Activated naive CD4-positive, alpha-beta T cell treated with anti-CD3 and anti-CD28 coated beads, Interleukin-2, amount 50 U/mL, for 72 hours (primary cell): ENCODE results near the gene AMDHD1. TPM values are rescaled to one million over a fixed set of nuclear protein-coding genes. Genes with fewer than 3 reads are reported as not detected.

ENCODE experiments used
- ATAC-seq, 2 donors: fragments of 150-1000 bp; cut with Tn5 transposase; 2 replicates each; pipeline ENCODE4 v1.10.0; 2021; ENCODE audit warnings: mild to moderate bottlenecking in 2 of 2, moderate library complexity in 2 of 2
- DNase-seq, 2 donors: peaks; one replicate each; pipeline ENCODE4 v3.0.0; 2021 to 2022; ENCODE audit warnings: low spot score in 2 of 2
- H3K27ac Mint-ChIP-seq, 2 donors: one replicate each; pipeline ENCODE4 v1.8.0; 2022; ENCODE audit warnings: mild to moderate bottlenecking in 2 of 2, mixed read lengths in 2 of 2
- H3K36me3 Mint-ChIP-seq, 2 donors: one replicate each; pipeline ENCODE4 v1.8.0; 2022; ENCODE audit warnings: mixed read lengths in 2 of 2
- H3K9me3 Mint-ChIP-seq, 2 donors: one replicate each; pipeline ENCODE4 v1.8.0; 2022; ENCODE audit warnings: mixed read lengths in 2 of 2
- total RNA-seq, 2 donors: library from RNA; stranded (reverse); gene quantifications; one replicate each; pipeline ENCODE4 v1.2.3, GENCODE V29; 2022

AMDHD1 gene
- total RNA-seq, 2 donors from 2014 or later = 0.32 to 0.99 TPM

- Mint-ChIP-seq H3K36me3 (peaks cover 8 to 9% of the 10 kb centered on the region in 2 donors), H3K27ac (no peak overlapping the region), H3K9me3 (no peaks in the 10 kb centered on the region)
- no peak for ATAC-seq
- no peak for DNase-seq
These were observed 64.6 kb downstream of the AMDHD1 start for GRCh38 chr12:96007729-96008128.

GRCh38 chr12:96014943-96015599 lies 71.9 kb downstream of the AMDHD1 start:
- H3K36me3 Mint-ChIP-seq = peaks cover 0 to 6% of the 10 kb centered on the region in 2 donors
- H3K9me3 Mint-ChIP-seq = no peaks in the 10 kb centered on the region
- H3K27ac Mint-ChIP-seq = no peak overlapping the region
- DNase-seq (no peak), ATAC-seq (no peak)

- DNase-seq (no peak), ATAC-seq (no peak)
- Mint-ChIP-seq H3K9me3 (no peaks in the 10 kb centered on the region), H3K36me3 (peaks cover 0 to 6% of the 10 kb centered on the region in 2 donors), H3K27ac (no peak overlapping the region)
These were observed 72.5 kb downstream of the AMDHD1 start for GRCh38 chr12:96015672-96016071.

Other genes with a start within 250 kb of the AMDHD1 start
- gene NTN4, start 152.6 kb upstream of the AMDHD1 start, total RNA-seq = not detected
- gene SNRPF, start 84.4 kb upstream of the AMDHD1 start, total RNA-seq = 10 to 100 TPM; 43.9 to 56.2 TPM
- gene CCDC38, start 717 bp upstream of the AMDHD1 start, total RNA-seq = under 1 TPM; 0.16 to 0.57 TPM
- gene HAL, start 53.0 kb downstream of the AMDHD1 start, total RNA-seq = 1 to 10 TPM in 1 of 2 donors, under 1 TPM in 1; 0.39 to 1.2 TPM
- gene LTA4H, start 92.3 kb downstream of the AMDHD1 start, total RNA-seq = 100 to 1,000 TPM; 132 to 156 TPM